NCI-H128 (cell line): Measurements from ENCODE around the gene EIF4E.
"Not testable (repeated sequence)": the region's sequence is repeated elsewhere in the genome, so short reads cannot be mapped to it uniquely, and the experiment has no call there.

Experiments used
- DNase-seq: peaks from one replicate; lab custom pipeline; 2025; ENCODE audit not compliant: unreplicated experiment; lab: John Stamatoyannopoulos, UW

EIF4E gene

DNA sequence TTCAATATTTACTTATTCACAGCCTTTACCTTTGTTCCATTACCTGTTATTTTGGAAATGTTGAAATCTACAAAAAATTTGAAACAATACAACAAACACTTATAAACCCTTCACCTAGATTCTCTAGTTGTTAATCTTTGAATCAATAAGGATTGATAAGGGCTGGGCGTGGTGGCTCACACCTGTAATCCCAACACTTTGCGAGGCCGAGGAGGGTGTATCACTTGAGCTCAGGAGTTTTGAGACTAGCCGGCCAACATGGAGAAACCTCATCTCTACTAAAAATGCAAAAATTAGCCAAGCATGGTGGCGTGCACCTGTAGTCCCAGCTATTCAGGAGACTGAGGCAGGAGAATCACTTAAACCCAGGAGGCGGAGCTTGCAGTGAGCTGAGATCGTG, 5.9 kb upstream of the EIF4E start:
- not testable (repeated sequence) for DNase-seq

DNA sequence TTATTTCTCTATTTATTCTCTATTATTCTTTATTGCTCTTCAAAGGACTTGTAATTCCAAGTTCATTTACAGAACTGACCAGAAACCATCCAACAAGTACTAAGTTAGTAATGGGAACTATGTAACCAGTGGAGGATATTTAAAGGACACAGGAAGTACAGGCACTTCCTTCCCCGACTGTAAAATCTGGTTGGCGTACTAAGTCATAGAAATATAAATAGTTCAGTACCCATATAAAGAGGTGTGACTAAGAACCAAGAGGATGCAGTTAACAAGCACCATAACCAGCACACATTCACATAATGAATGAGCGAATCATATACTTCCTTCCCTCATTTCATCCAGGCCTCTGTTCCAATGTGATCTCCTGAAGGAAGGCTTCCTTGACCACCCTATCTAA, 3.6 kb upstream of the EIF4E start:
- no peak for DNase-seq

DNA sequence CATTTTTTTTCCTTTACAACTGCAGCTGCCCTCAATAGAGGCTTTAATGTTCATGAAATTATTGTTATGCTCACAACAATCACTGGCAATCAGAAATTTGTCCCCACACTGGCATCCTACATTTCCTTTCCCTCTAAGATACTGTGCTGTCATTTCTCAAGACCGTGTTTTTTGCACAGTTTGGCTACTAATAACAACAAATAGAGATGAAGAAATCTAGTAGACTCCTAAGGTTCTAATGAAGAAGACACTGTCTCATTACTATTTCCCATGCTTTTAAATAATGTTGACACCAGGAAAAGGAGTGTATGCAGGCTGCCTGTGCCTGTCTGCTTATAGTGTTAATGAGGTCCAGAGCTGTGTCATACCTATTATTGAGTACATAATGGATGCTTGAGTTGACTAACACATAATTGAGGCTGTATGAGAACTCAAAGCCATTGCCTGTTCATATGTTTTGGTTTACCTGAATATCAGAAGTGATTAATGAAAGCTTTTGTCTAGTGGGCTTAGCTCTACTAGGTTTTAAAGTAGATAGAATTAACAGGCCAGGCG, 1.5 kb upstream of the EIF4E start:
- DNase-seq: no peak

DNA sequence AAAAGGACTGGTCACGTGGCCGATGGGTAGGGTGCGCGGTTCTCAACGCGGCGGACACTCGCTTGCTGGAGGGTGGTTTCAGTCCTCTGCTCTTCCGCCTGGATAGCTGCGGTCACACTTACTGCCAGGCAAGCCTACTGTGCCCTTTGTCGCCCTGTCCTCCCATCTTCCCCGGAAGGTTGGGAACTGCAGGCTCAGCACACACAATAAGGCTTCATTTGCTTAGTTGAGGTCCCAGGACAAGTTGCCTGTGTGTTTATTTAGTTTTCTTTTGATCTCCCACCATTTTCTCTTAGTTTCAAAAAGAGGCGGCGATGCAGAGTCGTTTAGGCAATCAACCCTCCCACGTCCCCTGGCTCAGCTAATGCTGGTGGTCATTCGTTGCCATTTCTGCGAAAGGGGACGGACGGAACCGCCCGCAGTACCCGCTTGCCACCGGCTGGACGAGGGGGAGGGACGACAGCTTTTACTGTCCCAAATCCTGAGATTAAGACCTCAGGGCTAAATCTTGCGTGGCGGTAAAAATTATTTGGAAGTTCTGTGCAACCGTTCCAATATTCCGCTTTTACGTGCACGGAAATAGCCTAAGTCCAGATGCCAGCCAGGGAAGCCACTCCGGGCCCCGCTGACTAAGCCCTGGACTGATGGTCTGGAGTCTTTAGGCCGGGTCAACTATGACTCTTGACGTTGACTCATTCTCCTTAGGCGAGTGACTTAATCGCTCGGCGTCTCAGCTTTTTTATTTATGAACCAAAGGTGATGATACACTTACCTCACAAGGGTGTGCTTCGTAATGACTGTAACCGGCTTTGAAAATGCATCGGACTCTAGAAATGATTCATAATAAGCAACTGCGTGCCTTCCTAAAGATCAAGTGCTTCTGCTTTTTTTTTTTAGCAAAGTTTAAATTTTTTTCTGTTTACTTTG, 671 bp upstream of the EIF4E start:
- DNase-seq: no peak

DNA sequence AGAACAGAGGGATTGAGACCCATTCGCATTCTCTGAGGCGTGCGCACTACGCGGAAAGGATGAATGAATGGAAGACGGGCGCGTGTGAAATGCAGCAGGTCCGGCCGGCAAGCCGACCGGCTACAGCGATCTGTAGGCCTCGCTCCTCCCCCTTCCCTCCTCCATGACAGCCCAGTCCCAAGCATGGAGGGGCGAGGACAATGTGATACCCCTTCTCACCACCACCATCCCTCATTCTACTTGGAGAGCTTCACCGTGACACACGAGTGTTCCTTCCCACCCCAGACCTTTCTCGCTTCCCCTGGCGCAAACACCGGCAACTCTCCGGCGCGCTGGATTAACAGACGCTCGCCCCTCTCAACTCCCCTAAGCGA, 815 bp downstream of the EIF4E start:
- peak; percentile 4 for DNase-seq

DNA sequence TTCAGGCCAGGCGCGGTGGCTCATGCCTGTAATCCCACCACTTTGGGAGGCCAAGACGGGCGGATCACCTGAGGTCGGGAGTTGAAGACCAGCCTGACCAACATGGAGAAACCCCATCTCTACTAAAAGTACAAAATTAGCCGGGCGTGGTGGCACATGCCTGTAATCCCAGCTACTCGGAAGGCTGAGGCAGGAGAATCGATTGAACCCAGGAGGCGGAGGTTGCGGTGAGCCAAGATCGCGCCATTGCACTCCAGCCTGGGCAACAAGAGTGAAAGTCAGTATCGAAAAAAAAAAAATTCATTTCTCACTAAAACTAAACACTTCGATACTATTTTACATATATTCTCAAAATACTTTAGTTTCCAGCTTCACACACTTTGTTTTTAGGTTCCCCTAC, 2.7 kb downstream of the EIF4E start:
- not testable (repeated sequence) for DNase-seq

DNA sequence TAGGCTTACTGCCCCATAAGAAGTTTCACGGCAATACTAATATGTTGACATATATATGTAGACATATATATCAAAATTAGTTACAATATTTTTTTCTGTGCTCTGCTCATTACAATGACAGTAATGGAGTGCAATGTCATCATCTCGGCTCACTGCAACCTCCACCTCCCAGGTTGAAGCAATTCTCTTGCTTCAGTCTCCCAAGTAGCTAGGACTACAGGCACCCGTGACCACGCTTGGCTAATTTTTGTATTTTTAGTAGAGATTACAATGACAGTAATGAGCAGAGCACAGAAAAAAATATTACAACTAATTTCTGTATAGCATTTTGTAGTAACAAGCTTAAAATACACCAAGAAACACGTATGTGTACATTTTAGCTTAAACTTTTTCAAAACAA, 7.6 kb downstream of the EIF4E start:
- no peak for DNase-seq

DNA sequence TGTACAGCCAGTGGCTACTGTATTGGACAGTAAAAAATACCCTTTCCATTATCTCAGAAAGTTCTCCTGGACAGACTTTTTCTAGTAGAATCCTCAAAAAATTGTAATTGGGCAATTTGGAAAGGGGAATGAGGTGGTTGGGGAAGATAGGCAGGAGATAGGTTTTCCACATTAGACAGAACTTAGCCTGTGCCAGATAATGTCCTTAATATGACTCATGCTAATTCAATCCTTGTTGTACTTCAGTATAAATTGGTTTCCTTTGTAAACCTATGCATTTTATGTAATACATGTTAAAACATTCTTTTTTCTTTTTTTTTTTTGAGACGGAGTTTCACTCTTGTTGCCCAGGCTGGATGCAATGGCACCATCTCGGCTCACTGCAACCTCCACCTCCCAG, 8.9 kb downstream of the EIF4E start:
- DNase-seq: no peak

DNA sequence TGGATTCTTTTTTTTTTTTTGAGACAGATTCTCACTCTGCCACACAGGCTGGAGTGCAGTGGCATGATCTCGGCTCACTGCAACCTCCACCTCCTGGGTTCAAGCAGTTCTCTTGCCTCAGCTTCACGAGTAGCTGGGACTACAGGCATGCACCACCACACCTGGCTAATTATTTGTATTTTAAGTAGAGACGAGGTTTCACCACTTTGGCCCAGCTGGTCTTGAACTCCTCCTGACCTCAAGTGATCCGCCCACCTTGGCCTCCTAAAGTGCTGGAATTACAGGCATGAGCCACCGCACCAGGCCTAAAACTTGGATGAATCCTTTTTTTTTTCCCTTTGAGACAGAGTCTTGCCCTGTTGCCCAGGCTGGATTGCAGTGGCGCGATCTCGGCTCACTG, 18.2 kb downstream of the EIF4E start:
- DNase-seq: not testable (repeated sequence)

DNA sequence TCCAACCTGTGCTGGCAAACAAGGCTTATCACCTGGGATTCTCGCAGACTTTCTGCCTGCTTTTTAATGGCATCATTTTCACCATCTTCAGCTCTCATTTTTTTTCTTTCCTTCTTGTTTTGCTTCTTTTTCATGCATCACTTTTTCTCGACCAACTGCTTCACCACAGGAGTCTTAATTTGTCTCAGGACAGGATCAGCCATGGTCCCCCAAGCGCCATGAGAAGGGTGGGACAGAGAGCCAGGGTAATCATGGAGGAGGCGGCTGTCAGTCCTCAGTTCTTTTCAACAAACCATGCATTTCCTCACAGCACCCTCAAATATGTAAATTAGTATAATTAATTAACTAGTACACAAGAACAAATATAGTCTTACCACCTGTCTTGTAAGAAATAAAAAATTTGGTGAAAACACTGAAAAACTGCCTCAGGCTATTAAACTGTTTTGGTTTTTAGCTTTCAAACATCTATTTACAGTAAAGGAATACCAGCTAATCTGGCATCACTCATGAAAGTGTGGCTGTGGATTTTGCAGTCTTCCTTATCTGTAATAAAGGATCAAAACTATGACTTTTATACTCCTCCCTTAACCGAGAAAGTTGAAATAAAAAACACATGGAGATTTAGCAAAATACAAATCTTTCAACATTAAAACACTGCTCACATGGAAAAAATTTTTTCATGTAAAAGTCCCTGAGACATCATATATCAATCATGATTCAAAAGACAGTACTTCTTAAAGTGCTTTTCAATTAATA, 19.1 kb downstream of the EIF4E start:
- no peak for DNase-seq

DNA sequence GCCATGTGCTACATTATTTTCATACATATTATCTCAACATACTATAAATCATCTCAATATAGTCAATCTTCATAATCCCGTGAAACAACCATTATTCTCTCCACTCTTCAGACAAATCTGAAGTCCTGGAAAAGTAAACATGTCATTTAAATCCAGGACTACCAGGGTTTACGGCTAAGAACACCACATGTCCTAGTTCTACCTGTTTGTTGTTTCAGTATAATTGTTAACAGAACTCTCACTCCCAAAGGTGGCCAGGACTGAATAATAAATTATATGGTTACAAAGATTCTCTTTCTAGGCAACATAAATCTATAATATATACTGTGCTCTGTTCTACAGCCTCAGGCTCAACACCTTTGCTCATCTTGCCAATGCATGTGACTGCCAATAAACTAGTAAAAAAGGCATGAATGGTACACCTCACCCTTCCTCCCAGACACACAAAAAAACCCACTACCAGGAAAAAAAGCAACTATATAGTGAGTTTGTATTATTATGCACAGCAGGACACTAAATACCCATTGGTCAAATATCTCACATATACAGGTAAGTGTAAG, 20.1 kb downstream of the EIF4E start:
- DNase-seq: no peak

DNA sequence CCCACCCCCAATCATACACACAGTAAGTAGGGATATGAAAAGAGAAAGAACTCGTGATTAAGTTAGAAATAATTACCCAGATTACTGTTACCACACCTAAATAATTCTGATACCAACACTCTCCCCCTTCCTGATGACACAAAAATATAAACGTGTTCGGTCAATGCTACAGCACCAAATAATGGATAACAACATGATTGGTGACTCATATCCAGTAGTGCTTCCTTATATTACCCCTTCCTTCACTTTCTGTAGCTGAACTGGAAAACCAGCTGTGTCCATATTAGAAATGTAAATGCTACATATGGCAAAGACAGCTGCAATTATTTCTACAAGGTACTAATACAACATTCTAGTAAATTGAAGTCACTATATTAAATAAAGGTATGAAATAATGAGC, 20.8 kb downstream of the EIF4E start:
- DNase-seq: no peak

DNA sequence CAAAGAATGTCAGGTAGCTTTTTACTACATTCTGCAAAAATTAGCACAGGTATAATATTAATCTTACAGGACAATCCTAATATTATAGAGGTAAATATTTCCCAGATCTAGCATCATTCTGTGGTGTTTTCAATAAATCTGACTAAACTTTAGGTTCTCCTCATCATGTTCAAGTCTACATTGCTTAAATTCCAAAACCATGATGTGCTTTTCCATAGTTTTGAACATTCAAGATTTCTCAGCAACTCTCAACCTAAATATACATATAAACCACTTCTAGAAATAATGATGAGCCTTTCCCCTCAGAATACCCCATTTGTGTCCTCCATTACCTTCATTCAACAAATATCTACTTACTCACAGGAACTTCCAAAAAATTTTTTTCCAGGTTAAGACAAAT, 23.1 kb downstream of the EIF4E start:
- no peak for DNase-seq

DNA sequence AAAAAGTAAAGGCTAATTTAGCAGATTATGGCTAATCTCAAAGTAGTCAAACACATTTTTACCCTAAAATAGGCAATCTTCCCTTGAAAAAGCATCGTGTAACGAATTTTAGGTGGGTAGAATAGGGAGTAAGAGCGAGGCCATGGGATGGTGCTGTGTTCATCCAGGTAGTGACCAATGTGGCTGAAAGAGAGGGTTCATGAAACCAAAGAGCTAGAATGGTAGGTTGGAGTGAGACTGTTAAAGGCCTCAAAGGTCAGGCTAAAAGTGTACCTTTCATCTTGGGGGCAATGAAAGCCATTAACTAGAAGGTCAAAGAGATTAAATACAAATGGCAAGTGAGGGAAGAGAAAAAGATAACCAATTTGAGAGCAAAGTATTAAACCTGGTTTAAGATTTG, 23.6 kb downstream of the EIF4E start:
- DNase-seq: no peak

DNA sequence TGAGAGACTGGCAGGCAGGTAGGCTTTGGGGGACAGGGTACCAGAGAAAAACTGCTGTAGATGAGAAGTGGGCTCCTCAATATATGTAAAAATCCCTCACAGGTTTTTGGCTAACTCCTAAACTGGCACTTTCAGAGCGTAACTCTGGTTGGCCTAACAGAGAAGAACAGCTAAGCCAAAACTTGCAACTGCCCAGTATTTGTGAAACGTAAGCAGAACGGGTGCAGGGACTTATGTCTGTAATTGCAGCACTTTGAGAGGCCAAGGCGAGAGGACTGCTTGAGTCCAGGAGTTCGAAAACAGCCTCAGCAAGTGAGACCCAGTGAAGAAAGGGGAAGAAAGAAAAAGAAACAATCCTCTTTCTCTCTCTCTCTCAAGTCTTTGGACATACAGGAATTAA, 25.0 kb downstream of the EIF4E start:
- no peak for DNase-seq

DNA sequence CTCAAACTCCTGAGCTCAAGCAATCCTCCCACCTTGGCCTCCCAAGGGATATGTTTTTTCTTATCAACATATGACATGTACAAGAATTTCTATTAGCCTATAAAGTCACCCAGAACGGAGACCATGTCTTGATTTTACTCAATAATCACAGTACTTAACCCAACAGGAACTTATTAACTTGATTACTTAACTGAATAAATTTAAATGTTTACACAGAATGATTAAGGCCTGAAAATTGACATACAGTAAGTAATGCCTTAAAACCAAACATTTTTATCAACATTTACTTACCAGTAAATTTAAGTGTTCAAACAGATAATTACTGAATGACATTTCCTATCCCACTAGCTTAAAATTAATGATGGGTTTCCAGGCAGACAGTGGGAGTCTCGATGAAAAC, 25.4 kb downstream of the EIF4E start:
- DNase-seq: no peak

DNA sequence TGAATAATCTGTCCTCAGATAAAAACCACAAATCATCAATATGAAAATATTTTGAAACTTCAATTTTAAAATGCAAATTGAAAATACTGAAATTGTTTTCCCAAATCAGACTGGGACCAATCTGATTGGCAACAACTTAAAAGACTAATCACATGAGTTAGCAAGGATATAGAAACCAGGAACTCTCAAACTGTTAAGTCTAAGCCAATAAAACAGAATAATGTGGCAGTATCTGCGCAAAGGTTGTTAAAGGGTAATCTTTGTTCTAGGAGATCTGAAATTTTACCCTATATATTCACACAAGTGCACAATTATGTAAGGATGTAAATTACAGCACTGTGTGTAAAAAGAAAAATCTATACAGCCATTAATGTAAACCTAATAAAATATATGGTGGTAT, 29.7 kb downstream of the EIF4E start:
- DNase-seq: no peak

DNA sequence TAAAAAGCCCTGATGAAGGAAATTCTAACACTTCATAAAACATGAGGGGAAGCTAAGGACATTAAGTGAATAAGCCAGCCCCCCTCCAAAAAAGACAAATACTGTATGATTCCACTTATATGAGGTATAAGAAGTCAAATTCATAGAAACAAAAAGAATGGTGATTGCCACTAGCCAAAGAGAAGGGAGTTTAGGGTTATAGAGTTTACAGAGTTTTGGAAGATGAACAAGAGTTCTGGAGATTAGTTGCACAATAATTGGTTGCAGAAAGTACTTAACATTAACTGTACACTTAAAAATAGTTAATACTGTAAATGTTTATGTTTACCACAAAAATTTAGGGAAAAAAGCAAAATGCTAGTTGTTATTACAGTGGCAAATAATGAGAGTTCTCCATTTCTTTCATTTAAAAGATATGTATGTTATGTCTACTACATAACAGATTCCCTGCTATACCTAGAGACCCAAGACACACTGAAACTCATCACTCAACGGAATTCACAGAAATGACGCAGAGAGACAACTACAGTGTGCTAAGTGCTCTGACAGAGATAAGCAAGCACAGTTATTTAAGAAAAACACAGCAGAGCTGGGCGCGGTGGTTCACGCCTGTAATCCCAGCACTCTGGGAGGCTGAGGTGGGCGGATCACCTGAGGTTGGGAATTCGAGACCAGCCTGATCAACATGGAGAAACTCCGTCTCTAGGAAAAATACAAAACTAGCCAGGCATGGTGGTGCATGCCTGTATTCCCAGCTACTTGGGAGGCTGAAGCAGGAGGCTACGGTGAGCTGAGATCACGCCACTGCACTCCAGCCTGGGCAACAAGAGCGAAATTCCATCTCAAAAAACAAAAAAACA, 37.2 kb downstream of the EIF4E start:
- no peak for DNase-seq

DNA sequence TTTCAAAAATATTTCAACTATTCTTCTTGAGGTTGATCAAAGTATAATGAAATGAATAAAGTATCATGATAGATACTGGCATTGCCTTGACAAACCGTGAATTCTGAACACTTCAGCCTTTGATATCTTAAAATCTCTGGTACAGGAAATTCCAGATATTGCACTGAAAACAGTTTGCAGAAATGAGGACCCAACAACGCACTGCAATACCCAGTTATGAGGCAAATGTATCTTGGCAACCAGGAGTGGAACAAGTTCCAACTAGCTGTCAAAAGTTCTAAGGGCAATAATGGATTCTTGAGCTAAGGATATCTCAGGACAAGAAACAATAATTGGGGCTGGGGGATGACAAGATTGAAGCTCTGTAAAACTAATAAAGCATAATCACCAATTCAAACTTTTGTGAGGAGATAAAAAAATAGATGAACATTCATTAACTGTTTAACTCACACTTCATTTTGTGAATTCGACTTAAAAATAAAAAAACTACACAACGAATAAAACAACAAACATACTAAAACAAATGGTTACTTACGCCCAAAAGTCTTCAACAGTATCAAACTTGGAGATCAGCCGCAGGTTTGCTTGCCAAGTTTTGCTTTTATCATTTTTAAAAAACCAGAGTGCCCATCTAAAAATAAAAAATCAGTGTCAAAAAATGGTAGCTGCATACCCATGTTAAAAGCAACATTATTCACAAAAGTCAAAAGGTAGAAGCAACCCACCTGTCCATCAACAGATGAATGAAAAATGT, 38.1 kb downstream of the EIF4E start:
- no peak for DNase-seq

DNA sequence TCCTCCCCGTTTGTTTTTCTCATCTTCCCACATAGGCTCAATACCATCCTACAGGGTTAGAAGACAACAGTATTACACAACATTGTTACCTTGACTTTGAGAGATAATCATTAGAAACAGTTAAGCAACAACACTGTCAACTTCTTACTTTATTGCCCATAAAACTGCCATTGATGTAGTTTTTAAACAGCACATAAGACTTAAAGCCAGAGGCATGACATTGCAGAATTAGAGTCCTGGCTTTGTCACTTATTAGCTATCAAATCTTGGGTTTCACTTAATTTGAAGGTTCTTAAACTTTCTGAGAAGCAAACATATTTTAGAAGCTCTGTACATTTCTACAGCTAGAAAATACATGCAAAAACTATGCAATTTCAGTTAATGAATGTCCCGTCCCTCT, 41.8 kb downstream of the EIF4E start:
- no peak for DNase-seq
